PC-3 (cell line): Measurements from ENCODE around the gene NUAK2.

Experiments
- EZH2 ChIP-seq: fragments of 300-600 bp; sonication (generic); IDR thresholded peaks from one replicate; pipeline ENCODE4 v1.6.1; 2017; ENCODE audit warnings: antibody characterized with exemption, mild to moderate bottlenecking, low read length; ENCODE audit not compliant: unreplicated experiment
- EZH2phosphoT487 ChIP-seq: fragments of 300-600 bp; sonication (generic); IDR thresholded peaks from 2 replicates; pipeline ENCODE4 v1.6.1; 2018; ENCODE audit warnings: mild to moderate bottlenecking, antibody characterized with exemption, low read length, borderline replicate concordance
- TF ChIP-seq, protein P1 (sequence below): fragments of 300-600 bp; sonication (generic); conservative IDR thresholded peaks from 2 replicates; pipeline ENCODE4 v1.5.1; 2017; ENCODE audit warnings: antibody characterized with exemption, low read depth, mild to moderate bottlenecking, low read length

DNA sequence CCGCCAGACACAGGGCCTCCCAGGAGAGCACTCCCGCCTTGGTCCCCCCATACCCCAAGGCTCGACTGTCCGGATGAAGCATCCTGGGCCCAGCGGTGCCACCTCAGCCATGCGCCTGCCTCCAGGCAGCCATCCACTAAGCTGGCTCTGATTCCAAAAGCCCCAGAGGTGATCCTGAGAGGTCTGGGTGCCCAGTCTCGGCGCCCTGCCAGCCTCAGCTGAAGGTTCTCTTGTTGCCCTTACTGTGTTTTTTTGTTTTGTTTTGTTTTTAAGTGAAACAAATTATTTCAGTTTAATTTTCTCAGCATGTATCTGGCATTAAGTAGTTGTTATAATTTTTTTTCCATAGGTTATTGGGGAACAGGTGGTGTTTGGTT is 44.9 kb downstream of the NUAK2 start:
- TF ChIP-seq, protein P1, sequence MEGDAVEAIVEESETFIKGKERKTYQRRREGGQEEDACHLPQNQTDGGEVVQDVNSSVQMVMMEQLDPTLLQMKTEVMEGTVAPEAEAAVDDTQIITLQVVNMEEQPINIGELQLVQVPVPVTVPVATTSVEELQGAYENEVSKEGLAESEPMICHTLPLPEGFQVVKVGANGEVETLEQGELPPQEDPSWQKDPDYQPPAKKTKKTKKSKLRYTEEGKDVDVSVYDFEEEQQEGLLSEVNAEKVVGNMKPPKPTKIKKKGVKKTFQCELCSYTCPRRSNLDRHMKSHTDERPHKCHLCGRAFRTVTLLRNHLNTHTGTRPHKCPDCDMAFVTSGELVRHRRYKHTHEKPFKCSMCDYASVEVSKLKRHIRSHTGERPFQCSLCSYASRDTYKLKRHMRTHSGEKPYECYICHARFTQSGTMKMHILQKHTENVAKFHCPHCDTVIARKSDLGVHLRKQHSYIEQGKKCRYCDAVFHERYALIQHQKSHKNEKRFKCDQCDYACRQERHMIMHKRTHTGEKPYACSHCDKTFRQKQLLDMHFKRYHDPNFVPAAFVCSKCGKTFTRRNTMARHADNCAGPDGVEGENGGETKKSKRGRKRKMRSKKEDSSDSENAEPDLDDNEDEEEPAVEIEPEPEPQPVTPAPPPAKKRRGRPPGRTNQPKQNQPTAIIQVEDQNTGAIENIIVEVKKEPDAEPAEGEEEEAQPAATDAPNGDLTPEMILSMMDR: no peak
- TF ChIP-seq EZH2phosphoT487 (no peak), EZH2 (no peak)
